ENCODE measurements around the gene CIB4.
A peak's percentile ranks its signal among the peaks of the same experiment; 100 is the strongest.
"Not testable (repeated sequence)": the region's sequence is repeated elsewhere in the genome, so short reads cannot be mapped to it uniquely, and the experiment has no call there.

Gene CIB4

DNA sequence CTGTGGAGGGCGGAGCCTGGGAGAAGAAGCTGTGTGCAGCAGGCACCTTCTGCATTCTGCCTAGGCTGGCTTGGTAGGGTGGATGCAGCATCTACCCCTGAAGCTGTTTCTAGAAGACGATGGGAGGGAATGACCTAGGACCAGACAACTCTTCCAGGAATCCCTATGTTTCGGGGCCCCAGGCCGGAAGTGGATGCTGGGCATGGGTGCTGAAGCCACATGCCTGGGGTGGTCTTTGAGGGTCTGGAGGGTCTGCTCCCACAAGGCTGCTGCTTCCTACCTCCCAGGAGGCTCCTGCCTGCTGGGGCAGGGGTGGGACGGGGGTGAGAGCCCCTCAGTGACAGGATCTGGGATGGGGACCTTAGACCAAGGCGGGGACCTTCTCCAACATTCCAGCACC is 61.0 kb downstream of the CIB4 start:
- no peak for DNase-seq

DNA sequence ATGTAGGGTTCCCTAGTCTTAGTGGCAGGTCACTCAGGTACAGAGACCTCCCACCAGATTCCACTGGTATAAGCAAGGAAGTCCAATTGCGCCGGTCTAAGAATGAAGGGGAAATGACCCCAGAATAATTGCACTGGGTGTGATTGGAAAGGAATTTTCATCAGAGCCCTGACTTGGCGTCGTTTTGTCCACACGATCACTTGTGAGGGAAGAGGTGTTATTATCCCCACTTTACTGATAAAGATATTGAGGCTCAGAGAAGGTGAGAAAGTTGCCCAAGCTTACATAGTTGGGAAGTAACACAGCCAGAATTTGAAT is 61.5 kb downstream of the CIB4 start:
- no peak for DNase-seq

DNA sequence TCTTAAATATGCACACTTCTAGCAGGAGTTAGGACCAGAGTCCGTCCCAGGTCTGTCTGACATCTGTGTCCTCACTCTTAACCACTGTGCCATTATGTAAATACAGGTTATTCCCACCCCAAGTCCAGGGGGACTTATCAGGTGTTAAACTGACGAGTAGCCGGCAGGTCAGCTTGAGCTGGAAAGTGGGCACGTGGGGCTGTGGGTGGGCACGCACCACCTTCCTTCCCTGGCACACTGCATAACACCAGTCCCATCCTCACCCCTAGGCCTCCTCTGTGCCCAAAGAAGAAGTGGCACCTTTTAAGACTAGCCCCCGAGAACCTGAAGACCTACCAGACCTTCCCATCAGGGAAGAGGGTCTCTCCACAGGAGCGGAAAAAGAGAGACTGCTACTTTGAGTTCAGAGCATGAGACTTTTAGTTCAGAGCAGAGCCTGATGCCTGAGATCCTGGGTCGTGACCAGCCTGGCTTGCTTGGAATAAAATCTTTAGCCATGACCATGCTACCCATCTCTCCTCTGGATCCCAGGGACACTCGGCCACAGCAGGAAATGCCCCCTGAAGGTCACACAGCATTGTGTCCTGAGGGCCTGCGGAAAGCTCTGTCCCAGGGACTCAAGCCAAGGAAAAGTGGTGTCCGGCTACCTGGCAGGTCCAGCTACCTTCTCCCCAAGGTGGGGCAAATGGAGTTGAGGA is 62.0 kb downstream of the CIB4 start:
- DNase-seq = no peak

DNA sequence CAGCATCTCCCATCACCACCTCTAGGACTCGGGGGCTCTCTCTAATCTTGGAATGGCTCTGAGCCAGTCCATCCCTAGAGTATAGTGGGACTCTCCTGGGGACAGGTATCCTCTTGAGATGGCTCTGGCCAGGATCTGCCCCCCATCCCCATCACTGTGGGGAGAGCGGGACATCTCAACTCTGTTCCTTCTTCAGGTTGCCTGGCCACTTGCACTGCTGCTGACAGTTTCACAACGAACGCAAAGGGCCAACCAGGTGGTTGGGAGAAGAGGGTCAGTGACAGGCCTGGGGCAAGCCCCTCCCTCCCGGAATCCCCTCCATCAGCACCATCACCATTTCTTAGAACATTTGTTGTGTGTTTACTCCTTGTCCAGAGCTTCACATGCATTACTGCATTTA is 62.6 kb downstream of the CIB4 start:
- DNase-seq = no peak

DNA sequence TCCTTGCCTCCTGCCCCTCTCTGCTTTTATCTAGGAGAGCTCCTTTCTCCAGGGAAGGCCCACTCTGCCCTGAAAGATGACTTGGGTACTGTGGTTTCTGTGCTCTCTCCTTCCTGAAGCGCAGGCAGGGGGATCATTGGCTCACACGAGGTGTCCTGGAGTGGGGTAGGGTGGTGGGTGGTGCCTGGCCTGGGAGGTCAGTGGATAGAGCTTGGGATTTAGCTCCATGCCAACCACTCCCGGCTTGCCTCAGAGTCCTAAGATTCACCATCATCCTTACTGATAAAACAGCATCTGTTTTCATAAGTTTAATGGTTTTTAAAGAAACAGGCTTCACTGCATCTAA is 63.1 kb downstream of the CIB4 start:
- DNase-seq = no peak

DNA sequence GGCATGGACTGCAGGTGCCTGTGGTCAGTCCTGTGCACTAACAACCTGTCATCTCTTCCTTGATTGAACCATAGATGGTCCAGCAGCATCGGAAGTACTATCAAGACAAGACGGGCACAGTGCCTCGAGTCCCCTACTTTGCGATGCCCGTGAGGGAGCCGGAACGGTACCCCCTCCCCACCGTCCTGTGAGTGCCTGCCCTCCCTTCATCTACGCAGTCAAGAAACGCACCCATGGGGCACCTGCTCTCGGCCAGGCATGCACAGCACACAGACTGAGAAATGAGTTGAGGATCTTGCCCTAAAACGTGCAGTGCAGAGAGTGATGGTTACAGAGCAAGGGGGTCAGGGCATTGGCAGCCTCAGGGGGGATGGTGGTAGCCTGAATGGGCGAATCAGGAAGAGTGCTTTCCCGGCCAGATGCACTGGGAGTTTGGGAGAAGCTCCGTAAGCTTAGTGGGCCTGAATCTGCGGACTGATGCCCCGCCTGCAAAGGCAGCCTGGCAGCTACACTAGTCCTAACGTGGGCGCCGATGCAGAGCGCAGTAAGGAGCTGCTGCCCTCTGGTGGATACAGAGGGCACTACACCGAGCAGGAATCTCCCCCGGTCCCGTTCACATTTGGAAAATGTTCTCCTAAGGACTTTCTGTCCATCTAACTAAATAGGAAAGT is 63.6 kb downstream of the CIB4 start:
- peak; percentile 68 for DNase-seq

DNA sequence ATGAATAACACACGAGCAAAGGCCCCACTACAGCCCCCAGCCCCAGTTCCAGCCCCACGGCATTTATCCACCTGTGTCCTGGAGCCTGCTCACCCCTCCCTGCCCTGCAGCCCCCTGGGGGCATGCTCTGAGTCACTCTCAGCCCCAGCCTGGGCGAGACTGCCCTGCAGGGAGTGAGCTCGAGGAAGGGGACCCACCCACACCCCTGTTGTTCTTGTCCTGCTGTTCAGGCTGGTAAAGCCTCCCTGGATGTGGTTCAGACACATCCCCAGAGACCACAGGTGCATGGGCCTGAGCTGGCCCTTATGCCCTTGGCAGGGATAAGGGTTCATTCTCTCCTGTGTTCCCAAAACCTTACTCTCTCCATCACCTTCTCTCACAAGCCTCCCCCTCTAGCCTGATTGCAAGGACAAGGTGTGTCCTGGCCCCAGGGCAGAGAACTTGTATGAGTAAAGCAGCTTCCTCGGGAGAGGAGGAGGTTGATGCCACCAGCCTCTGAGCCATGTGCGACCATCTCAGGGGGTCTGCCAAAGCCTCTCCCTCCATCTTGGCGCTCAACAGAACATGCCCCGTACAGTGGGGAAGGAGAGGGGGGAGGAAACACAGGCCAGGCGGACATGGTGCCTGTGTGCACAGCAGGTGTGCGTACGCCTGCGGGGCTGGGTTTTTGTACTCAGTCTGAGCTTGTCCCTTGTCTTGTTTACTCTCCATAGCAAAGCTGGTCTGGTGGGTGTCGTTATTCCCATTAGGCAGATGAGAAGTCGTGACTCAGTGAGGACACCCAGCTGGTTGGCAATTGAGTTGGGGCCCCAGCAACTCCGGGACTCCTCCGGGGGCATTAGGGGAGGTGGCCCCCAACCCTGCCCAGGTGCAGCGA is 64.4 kb downstream of the CIB4 start:
- no peak for DNase-seq

DNA sequence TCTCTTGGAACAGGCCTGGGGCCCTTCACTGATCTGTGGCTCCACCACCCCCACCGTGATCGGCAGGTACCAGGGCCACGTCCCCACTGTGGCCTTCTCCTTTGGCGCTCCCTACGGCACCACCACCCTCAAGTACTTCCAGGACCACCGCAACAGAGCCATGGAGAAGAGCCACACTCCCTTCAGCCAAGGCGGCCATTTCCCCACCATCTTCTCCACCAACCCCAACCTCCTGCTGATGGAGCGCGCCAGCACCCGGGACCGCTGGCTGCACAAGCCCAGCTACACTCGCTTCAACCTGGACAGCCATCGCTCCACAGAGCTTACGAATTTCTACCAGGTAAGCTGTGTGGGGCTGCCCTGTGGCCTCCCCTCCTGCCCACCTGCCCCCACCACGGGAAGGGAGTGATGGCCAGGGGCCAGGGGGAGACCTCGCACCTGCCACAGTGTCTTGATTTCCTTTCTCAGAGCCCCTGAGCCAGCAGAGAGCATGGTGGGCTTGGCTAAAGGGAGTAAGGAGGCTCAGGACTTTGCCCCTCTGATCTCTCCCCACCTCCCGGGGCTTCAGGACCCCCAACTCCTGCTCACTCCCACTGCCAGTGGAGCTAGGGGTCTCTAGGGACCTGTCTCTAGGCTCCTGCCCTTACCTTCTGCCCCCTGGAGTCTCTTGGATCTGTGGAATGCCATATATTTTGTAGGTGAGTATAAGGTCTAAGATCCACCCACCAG is 65.2 kb downstream of the CIB4 start:
- no peak for DNase-seq

DNA sequence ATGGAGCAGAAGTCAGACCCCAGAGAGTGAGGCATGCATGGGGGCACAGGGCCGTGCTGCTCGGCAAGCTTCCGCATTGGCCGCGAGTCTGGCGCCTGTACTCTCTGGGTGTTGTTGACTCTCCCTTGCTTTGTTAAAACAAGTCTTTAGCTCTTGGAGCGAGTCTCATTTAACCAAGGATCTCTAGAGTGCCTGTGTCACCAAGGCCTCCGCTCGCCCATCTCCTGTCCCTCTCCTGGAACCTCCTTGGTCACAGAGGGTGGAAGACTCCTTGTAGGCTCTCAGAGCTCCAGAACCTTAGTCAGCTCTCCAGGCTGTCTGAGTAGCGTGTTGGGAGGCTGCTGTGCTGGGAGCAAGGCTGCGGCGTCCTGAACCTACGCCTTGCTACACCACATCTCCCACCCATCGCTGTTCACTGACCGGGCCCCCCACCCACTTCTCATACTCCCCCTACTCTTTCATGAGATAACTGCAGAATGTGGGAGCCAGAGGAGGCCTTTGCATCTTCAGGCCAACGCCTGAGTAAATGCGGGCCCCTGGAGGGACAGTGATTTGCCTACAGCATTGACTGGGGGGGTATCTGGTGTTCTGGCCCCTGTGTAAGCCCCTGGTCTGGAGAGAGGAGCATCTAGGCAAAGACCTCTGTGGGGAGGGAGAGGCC is 66.1 kb downstream of the CIB4 start:
- DNase-seq = no peak

DNA sequence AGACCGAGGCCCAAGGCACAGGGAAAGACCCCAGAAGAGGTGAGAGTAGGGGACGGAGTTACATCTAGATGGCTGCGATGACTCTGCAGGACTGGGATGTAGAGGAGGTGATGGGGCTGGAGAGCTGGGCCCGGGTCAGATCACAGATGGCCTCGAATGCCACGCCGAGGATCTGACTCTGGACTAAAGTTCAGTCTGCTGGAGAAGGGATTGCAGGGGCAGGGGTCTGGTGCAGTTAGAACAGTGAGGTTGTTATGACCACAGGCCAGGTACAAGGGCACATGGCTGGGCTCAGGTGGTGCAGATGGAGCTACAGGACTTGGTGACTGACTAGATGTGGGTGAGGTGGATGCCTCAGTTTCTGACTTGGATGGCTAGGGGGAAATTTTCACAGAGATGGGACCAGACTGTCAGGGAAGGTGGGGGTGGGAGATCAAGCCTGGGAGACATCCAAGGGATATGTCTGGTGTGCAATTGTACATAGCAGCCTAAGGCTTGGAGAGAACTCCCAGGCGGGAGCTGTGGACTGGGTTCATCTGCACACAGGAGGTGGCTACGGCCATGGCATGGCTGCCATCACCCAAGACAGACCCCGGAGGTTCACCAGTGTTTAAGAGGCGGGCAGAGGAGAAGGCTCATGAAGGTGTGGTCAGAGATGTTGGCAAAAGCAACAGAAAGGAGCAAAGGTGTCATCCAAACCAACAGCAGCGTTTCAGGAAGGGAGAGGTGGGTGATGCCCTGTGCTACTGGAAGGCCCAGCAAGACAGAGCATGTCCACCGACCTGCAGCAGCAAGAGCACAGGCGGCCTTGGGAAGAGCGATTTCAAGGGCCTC is 66.9 kb downstream of the CIB4 start:
- no peak for DNase-seq

DNA sequence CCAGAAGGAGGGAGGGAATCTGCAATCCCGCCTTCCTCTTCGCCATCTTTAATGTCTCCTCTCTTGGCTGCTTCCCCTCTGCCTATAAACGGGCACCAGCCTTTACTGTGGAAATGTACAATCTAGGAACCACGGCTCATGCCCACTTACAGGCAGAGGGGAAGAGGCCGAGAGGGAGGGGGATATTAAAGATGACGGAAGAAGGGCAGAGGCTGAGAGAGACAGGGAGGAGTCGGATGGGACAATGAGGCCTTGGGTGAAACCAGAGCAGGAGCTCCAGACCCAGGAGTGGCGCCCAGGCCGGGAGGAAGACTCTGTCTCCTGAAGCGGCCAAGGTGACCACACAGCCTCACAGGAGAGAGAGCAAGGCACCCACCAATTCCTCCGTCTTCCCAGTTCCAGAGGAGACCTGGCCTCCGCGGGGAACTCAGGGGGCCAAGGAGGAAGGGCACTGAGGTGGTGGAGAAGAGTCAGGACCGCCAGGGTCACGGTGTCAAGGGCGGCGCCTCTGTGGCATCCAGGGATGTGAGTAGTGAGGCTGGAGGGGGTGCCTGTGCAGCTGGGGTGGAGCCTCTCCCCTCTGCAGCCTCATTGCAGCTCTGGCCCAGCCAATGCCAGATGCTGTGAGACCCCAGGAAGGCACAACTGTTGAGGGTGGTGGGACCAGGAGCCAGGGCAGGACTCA is 67.8 kb downstream of the CIB4 start:
- no peak for DNase-seq

DNA sequence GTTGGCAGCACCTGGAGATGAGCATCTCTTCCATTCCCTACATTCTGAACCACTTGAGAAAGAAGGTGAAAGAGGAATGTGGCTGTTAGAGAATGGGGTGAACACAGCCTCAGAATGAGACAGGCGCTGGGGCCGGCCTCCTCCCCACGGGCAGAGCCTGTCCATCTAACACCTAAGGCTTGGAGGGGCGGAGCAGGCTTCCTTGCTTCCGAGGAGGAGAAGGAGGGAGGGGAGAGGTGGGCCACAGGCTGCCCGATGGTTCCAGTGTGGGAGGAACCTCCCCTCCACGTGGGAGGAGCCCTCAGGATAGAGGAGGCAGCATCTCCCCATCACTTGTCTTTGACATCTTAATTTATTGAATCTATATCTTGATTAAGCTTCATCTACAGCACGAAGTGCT is 68.6 kb downstream of the CIB4 start:
- no peak for DNase-seq

DNA sequence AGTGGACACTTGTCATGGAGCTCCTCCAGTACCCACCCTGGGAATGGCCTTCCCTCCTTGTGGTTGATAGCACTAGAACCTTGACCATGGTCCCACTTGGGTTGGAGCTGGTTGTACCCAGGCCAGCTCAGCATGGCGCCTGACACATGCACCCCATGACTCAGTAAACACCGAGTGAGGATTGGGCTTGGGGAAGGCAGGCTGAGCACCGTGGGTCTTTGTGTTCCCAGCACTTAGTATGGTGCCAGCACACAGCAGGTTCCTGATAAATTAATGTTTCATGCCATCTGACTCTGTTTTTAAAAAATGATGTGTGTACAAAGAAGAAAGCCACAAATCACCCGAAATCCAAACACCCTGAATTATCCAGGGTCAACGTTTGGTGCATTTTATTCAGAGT is 69.8 kb downstream of the CIB4 start:
- DNase-seq = no peak

DNA sequence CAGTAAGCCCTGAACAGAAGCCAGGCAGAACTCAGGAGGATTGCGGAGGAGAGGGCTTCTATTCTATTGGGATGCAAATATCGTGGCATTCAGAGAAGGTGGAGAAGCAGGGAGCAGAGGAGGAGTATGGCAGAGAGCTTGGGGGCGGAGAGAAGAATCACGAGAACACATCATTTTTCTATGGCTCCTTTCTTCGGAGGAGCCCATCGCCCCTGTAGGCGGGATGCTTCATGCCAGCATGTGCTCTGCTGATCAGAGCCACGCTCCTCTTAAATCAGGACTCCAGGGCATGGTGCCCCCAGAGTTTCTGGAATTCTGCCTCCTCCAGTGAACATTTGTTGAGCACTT is 71.1 kb downstream of the CIB4 start:
- no peak for DNase-seq

DNA sequence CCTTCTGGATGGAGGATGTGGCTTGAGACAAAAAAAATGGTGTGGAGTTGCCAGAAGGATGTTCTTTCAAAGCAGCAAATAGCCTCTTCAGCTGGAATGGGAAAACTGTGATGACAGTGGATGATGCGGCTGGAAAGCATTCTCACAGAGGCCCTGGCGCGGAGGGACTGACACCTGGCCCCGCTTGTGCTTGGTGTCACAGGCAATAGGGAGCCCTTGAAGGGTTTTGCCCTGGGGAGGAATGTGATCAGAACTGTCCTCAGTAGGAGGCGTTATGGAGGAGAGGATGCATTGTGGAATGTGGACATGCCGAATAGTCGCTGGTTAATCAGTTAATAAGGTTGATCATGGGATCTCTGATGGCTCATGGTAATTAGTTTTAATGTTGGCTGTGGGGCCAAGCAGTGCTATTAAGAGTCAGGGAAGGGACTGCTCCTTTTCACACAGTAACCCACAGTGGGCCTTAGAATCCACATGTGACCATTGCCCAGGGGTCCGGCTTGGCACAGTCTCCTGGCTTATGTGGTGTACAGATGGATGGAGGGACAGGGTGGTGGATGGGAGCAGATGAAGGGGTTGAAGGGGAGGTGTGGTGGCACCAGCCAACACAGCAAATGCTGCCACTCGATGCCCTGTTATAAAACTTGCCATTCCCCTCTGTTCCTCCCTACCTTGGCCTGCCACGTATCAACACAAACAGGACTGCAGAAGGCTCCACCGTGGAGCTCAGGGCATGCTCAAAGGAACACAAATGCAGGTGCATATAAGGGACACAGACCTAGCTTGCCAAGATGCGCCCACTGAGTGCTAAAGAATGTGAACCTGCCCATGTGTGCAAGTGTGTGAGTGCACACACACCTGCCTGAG is 71.7 kb downstream of the CIB4 start:
- DNase-seq = no peak

DNA sequence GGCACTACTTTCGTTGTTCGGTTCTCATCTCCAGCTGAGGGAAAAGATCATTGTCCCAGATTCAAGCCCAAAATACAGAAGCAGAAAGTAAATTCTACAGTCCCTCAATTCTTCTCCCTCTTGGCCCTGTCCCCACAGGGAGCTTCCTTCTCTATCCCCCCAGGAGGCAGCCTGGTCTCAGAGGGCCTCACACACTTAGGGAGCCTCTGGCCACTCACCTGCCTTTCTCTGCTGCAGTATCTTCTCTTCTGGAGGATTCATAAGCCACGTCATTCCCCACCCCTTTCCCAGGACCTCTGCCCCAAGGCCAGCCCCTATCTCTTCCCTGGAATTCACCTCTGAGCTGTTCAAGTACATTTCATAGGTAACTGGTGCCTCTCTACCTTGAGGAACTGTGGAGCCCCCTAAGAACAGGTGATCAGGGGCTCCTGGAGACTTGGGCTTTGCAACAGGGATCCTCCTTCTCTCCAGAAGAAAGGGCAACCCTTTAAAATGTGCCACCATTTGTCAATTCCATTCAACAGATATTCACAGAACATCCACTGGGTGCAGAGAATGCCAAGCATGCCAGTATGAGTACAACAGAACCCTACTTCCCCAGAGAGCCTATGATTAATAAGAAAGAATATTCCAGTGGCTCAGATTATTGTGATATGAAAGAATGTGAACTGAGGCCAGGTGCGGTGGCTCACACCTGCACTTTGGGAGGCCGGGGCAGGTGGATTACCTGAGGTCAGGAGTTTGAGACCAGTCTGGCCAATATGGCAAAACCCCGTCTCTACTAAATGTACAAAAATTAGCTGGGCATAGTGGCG is 72.9 kb downstream of the CIB4 start:
- DNase-seq = no peak

DNA sequence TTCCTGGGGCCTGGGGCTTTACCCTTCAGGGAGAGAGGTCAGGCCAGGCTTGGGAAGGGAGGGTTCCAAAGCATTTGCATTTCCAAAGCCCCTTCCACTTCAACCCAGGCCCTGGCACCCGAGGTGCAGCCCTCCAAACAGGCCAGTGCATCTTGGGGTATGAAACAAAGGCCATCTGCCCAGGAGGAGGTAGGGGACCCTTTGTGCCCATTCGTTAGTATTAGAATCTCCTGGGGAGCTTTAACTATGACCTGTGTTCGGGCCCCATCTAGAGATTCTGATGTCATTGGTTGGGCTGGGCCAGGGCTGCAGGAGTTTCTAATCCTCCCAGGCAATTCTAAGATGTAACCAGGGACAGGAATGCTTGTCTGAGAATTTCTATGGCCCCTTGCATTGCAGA is 73.6 kb downstream of the CIB4 start:
- no peak for DNase-seq

DNA sequence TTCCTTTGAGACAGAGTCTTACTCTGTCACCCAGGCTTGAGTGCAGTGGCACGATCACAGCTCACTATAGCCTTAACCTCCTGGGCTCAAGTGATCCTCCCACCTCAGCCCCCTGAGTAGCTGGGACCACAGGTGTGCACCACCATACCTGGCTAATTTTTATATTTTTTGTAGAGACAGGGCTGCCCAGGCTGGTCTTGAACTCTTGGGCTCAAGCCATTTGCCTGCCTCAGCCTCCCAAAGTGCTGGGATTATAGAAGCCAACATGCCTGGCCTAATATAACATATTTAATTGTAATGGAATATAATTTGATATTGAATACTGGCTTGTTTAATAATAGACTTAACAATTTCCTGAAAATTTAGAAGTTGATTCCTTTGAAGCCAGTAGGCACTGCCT is 74.4 kb downstream of the CIB4 start:
- not testable (repeated sequence) for DNase-seq

DNA sequence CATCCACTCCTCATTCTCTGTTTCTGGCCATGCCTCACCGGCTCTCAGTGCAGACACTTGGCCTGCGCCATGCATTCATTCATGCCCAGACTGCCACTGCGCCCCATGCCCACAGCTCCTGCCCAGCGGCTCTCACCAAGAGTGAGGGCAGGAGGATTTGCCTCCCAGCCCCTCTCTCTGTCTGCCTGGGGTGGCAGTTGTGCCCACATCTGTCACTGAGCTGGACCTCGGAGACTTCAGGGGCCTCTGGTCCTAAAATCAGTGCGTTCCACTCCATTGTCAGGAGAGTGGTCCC is 75.1 kb downstream of the CIB4 start:
- no peak for DNase-seq

DNA sequence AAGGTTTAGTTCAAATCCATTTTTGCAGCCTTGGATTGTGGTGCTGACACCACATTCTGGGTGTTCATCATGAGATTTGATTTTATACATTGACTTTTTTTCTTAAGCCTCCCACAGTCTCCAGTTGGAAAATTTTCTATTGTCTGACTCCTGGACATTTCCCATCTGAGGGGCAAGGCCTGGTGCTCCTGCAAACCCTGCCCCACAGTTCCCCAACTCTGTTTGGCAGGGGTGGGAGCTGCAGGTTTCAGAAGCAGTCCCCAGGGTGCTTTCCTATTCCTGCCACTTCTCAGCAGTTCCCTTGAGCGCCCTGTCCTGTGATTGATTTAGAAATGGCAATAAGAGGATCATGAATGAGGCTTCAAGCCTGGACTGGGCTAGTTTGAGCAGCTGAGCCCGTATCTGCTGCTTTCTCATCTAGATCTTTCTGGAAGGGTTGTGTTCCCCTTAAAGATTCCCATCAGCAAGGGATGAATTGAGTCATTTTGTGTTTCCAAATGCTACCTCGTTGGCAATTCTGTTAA is 77.0 kb downstream of the CIB4 start:
- no peak for DNase-seq
